GM21723 (cell line): ENCODE measurements around the gene KIF26B.
"Not testable (repeated sequence)": the region's sequence is repeated elsewhere in the genome, so short reads cannot be mapped to it uniquely, and the experiment has no call there.

Experiments
- ATAC-seq: cut with Tn5 transposase; IDR thresholded peaks from one replicate; pipeline ENCODE4 v1.9.1; 2021; ENCODE audit warnings: mild to moderate bottlenecking, moderate library complexity; ENCODE audit not compliant: unreplicated experiment

The KIF26B gene

DNA sequence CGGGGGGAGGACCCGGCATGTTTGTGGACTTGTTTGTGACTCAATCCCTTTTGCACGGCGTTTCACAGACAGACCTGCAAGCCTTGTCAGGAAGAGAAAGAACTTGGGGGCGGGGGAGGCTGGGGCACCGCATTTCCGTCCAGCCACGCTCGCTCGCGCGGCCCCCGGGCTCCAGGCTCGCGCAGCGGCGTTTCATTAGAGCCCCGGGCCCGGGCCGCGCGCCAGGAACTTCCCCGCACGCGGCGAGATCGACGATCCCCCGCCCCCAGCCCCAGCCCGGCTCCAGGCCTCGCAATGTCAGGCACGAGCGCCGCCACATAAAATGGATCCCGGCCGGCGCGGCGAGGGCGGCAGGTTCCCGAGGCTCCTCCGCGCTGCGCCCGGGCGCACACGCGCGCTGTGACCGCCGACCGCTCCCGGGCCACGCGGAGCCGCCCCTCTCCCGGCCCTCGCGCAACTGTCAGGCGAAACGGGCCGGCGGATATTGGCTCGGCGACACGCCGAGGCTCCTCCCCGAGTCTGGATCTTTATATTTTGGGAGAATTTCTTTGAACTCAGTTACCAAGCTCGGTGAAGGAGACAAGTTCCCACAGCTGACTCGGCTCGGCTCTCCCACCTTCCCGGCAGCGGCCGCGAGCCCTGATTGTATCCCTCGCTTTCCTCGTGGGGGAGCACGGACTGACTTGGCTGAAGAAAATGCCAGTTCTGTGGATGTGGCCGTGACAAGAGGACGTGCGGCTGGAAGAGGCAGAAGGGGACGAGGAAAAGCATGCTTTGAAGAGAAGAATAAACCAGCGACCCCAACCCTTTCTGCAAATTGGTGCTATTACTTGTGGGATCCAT is at the start of gene KIF26B:
TSS of gene KIF26B (plus strand) at position 557 of the 843 bp plus-strand sequence. CDS start 440 bp downstream, outside the sequence.
- ATAC-seq: no peak

- no peak for ATAC-seq
Measured at GRCh38 chr1:245105042-245105441, 49.7 kb upstream of the KIF26B start.

DNA sequence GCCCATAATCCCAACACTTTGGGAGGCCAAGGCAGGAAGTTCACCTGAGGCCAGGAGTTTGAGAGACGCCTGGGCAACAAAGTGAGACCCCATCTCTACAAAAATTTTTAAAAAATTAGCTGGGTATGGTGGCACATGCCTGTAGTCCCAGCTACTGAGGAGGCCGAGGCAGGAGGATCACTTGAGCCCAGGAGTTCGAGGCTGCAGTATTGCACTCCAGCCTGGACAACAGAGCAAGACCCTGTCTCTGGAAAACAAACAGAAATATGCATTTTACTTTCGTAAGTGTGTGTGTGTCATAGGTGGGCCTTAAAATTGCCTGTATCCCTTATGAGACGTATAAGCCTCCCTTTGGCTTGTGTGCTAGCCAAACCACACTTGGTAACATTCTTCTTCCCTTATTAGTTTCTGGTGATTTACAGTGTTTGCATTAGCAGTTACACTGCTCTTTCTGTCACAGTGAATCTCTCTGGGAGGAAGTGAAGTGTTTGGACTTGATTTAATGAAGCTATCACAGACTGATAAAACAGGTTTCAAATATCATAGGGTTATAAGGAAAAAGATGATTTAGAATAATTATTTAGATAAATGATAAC is 48.9 kb upstream of the KIF26B start:
- ATAC-seq: no peak

DNA sequence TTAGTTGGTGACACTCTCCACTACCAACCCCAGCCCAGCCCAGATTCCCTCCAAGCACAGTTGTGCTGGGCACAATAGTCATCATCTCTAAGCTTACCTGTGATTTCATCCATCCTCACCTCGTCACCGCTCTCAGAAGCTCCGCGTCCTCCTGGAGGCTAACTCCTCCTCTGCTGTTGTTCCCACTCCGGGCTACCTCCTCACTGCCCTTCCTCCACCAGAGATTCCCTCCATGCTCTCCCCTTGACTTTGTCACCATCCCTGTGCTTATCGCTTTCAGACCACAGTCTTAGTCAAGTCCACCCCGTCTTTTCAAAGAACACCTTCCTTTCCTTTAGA is 47.0 kb upstream of the KIF26B start:
- no peak for ATAC-seq

GRCh38 chr1:245108246-245108645 is 46.5 kb upstream of the KIF26B start:
- ATAC-seq: no peak

DNA sequence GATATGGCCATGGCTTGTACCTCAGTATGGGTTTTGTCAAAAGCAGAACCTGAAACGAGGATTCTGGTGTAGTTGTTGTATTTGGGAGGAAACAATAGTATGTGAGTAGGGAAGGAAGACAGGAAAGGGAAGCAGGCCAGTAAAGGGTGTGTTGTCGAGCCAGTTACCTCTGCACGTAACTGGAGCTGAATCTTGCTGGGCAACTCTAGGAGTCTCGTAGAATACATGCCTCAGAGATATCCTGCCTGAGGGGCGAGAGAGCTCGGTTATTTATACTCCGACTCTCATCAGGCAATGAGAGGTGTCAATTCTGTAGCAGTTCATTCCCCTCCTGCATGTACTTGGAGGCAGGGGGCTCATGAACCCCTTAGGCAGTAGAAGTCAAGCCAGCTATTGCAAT is 45.9 kb upstream of the KIF26B start:
- ATAC-seq: no peak

- ATAC-seq: no peak
Measured at GRCh38 chr1:245110406-245110805, 44.4 kb upstream of the KIF26B start.

DNA sequence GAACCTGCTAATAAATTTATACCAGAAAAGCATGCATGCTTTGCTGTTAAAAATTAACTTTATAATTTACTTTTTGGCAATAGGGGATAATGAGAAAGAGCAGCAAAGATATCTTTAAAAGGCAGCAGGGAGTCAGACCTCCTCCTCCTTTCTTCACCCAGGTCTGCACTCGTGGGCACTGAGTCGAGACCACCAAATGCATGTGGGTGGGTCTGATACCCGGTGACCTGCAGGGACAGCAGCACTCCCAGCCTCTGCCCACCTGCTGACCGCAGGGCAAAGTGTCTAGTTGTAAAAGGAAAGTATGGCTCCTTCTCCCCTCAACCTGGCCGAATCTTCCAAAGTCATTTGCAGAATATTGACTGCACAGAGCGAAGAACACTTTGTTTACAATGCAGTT is 43.7 kb upstream of the KIF26B start:
- no peak for ATAC-seq

DNA sequence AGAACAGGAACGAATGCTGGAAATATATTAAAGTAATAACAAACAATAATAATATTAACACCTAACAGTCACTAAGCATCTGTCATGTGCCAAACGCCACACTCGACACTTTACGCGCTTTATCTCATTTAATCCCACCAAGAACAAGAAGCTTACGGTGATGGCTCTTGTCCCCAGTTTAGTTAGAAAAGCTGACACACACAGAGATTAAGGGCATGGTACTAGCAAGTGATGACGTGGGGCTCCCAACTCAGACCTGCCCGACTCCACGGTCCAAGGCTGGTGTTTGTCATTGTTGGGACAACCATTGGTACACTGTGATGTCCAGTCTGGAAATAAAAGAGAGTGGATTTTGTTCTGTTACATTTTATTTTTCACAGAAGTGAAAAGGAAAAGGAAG is 41.1 kb upstream of the KIF26B start:
- no peak for ATAC-seq

DNA sequence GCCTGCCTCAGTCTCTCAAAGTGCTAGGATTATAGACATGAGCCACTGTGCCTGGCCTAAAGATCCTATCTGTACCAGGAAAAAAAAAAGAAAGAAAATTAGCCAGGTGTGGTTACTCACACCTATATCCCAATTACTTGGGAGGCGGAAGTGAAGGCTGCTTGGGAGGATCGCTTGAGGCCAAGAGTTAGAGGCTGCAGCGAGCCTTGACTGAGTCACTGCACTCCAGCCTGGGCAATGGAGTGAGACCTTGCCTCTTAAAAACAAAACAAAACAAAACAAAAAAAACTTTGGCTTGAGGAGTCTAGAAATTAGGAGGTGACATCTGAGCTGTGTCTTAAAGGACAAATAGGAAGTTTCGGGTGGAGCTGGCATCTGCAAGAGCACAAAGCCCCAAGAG is 38.7 kb upstream of the KIF26B start:
- ATAC-seq: no peak

DNA sequence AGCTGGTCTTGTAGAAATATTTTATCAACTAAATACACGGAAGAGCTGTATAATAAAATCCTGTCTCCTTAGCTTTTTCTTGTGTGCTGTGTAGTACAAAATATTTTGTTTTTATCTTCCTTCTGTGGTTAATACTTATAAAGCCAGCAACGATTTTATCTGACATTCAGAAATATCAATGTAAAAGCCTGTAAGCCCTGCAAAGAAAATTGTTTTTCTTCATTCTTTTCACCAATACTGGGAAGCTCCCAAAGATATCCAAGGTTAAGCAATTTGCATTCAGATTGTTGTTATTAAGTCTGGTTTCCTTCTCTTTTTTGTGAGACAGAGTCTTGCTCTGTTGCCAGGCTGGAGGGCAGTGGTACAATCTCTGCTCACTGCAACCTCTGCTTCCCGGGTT is 38.0 kb upstream of the KIF26B start:
- ATAC-seq: no peak

GRCh38 chr1:245118066-245118465 is 36.7 kb upstream of the KIF26B start:
- ATAC-seq: no peak

DNA sequence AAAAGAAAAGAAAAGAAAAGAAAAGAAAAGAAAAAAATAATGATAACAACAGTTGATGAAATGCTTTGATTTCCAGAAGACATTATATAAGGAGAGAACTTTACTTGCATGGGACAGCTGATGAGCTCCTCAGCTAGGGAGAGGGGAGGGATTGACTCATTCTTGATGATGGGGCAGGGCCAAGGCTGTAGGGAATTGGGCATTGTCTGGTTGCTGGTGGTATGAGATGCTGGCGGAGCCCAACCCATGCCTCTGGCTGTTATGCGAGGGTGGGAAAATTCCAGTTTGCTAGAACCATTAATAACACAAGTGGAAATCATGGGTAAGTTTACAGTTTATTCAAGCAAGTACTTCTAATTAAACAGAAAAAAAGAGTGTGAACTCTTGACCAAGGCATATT is 36.0 kb upstream of the KIF26B start:
- ATAC-seq: no peak

GRCh38 chr1:245121523-245121922 is 33.3 kb upstream of the KIF26B start:
- ATAC-seq: no peak

DNA sequence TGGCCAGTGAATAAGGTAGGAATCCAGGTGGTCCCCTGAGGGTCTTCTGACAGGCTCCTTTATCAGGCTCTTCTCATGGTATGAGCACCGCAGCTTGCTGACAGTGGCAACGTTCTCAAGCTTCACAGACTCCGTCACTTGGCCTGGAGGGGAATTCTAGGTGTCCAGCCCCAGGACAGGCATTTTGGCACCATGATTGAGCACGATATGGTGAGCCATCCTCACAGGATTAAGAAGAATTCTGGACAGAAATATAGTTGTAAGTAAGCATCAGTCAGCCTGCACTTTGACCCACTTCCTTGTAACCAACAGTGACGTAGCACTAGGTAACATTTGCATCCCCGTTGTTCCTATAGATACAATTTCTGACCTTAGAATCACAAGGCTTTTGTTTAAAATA is 30.5 kb upstream of the KIF26B start:
- ATAC-seq: no peak

- no peak for ATAC-seq
Measured at GRCh38 chr1:245124644-245125043, 30.1 kb upstream of the KIF26B start.

GRCh38 chr1:245126530-245126929 is 28.3 kb upstream of the KIF26B start:
- no peak for ATAC-seq

DNA sequence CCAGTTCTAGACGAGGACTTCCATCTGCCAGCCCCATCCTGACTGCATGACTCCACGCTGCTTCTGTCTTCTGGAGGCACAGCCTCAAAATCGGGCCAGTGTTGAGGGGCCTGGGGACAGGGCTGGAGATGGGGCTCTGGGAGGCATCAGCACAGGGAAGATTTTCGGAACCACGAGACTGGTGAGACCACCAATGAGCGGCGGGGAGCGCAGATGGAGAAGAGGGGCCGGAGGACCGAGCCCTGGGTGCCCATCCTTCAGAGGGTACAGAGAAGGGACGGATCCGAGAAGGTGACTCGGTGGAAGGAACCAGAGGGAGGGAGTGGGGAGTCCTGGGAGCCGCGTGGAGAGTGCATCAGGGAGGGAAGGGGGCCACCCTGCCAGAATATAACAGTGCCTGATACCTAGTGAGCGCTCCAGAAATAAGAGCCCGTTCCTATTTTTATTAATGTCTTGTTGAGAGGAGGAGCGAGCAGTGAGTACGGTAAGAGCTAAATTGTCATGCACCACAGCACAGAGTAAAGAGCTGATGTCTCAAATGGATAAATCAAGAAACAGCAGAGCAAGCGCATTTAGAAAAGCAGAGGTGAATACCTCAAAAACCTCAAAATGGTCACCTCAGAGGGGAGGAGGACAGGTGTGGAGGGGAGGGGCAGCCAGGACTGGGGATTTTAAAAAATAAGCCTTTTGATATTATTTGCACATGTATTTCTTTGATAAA is 26.2 kb upstream of the KIF26B start:
- no peak for ATAC-seq

DNA sequence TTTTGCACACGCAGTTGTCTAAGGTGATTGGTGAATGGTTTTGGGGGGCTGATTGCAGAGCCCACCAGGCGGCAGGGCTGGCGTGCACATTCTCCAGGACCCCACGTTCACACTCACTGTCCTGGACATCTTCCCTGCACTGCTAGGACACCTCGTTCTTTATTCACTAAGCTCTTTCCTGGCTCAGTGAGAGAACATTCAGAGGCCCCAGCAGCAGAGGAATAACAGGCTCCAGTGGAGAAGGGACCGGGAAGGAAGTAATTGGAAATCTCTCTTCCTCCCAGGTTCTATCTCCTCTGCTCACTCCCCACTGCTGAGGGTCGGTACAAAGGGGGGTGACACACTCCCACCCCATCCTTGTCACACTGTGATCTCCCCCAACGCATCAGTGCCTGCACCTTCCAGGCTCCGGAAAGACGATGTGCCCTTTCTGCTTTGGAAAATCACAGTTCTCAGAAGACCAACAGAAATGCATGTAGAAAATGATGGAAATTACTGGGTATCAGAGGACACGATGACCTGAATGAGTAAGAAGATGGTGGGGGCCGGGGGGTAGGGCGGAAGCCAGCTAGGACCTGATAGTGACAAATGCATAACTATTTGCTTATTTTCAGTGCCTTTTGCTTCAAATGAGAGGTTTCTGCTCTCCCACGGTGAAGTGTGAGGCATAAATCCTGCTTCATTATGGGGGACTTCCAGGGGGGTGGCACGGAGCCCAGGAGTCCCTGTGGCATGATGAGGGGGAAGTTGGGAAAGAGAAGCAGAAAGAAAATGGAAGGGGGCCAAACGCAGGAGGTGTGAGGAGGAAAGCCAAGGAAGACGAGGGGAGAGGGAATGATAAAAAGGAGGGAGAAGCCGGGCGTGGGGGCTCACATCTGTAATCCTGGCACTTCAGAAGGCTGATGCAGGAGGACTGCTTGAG is 25.2 kb upstream of the KIF26B start:
- ATAC-seq: no peak

DNA sequence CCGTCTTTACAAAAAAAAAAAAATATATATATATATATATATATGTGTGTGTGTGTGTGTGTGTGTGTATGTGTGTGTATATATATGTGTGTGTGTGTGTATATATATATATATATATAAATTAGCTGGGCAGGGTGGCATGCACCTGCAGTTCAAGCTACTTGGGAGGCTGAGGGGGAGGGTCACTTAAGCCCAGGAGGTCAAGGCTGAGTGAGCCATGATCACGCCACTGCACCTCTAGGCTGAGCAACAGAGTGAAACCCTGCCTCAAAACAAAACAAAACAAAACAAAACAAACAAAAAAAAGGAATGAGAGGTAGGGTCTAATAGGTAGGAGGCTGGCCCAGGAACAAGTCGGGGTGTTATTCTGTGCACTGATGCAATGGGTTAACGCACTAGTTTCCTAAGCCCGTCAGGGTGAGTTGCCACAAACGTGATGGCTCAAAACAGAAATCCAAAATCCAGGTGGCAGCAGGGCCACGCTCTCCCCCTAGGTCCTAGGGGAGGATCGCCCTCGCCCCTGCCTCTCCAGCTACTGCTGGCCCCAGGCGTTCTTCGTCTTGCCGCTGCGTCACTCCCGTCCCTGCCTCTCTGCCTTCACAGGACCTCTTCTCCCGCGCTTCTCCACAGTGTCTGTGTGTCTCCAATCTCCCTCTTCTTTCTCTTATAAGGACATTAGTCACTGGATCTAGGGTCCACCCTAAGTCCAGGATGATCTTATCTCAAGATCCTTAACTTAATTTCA is 24.3 kb upstream of the KIF26B start:
- not testable (repeated sequence) for ATAC-seq
